Activated CD4-positive, CD25-positive, alpha-beta regulatory T cell (primary cell): ENCODE data around the gene GALNT10.

Experiments
- DNase-seq, 4 experiments: peaks; one replicate each; lab custom pipeline; 2025; lab: John Stamatoyannopoulos, UW

Gene GALNT10

GRCh38 chr5:154236536-154237375 lies 46.2 kb downstream of the GALNT10 start:
- DNase-seq, result no peak

DNA sequence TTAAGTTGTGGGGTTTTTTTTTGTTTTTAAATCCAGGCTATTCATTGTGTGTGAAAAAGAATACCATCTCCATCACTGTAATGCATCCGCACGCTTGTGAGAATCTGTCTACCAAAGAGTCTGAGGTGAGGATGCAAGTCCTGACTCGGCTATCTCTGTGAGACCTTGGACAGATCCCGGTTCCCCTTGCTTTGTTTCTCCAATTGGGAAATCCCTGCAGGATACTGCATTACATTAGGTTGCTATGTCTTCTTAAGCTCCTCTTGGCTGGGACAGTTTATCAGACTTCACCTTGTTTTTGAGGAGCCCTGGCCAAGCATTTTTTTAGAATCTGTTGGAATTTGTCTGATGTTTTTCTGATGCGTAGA lies 46.8 kb downstream of the GALNT10 start:
- DNase-seq, result no peak

DNA sequence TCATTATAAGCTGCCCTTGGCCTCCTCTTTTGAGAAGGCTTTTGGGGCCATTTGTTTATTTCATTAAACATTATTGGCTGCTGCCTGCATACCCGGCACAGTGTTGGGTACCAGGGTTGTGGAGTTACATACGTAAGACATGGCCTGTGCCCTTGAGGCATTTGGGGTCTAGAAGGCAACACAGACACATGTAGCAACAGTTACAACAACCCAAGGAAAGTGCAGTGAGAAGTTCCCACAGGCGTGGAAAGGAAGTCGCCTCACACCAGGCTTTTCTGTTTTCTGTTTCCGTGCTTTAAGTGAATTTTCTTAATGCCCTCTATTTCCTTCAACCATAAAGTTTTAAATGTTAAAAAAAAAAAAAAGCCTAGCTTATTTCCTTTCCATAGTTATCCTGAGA lies 47.4 kb downstream of the GALNT10 start:
- no peak for DNase-seq

GRCh38 chr5:154238776-154239481 lies 48.4 kb downstream of the GALNT10 start:
- no peak for DNase-seq

- DNase-seq, result no peak
Observed at GRCh38 chr5:154240595-154240994, 50.1 kb downstream of the GALNT10 start.

GRCh38 chr5:154241021-154241420 lies 50.5 kb downstream of the GALNT10 start:
- DNase-seq, result no peak

GRCh38 chr5:154242442-154242841 lies 51.9 kb downstream of the GALNT10 start:
- DNase-seq, result no peak

GRCh38 chr5:154242964-154243376 lies 52.4 kb downstream of the GALNT10 start:
- DNase-seq, result no peak

DNA sequence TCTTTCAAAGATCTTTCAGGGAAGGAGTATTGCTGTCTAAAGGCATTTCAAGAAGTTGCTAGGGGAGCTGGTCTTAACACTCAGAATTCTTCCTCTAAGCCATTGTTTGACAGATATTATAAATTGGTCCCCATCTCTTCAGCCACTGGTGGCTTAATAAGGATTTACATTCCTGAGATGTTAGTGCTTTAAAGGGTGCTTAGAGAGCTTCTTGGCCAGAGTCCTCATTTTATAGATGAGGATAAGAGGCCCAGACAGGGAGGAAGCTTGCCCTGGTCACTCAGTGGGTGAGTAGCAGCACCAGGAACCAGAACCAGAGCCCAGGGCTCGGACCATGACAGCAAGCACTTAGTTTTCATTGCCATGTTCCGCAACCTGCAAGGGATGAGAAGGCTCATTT lies 53.2 kb downstream of the GALNT10 start:
- no peak for DNase-seq

DNA sequence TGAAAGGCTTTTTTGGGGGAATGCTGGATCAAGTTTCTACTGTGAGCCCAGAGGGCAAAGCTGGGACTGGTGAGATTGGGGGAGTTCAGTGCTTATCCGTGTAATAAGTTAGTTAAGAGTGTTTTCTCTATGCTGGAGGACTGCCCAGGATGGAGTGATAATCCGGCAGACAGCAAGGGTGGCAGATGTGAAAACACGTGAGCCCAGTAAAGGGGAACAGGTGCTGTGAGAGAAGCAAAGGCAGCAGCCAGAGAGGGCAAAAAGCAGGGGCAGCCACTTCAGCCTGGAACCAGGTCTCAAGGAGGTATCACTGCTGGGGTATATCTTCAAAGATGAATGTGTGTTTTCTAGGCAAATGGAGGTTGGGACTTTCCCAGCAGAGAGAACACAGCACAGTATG lies 53.9 kb downstream of the GALNT10 start:
- DNase-seq, result no peak

DNA sequence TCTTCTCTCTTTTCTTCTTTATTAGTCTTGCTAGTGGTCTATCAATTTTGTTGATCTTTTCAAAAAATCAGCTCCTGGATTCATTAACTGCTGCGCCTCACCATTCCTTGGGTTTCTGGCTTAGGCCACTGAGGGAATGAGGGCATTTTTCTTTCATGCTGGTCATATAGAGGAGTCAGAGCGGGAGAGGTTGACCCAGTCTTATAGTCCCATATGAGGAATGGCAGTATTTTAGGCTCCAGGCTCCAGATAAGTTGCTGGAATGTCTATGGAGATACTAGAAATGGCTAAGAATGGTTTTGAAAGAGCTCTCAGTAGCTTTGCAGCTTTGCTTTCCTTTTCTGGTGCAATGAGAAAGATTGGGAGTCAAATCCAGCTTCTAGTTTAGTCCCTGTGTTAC lies 58.2 kb downstream of the GALNT10 start:
- no peak for DNase-seq

- no peak for DNase-seq
Observed at GRCh38 chr5:154249826-154250225, 59.3 kb downstream of the GALNT10 start.

DNA sequence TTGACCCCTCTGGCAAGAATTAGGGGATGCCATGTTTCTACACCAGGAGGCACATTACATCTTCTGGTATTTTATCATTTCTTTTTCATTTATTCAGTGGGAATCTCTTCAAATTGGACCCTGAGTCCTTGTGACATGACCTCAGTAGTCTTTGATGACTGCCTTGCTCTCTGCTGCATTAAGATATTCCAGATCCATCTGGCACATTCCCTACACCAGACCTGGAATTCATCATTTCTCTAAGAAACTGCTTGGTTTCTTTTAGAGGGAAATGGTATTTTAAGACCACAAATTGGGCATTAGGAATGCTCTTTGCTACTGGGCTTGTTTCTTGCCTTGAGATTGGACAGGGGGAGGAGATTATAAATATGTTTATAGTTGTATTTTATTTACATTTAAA lies 61.0 kb downstream of the GALNT10 start:
- DNase-seq, result no peak

DNA sequence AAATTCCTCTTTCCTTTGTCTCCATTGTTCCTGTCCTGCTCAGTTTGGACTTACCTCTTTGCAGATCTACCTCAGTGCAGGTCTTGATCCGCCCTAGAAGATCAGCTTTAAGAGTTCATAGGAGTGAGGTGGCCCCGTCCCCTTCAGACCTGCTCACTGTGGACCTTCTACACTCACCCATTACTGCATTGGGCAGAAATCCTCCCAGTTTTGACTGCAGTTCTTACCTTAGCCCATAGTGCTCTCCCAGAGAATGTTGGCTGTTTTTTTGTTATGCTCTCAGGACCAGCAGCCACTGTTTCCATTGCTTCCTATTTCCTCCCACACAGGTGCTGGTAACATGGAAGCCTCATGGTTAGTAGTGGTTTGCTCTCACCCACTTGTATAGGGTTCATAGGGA lies 63.3 kb downstream of the GALNT10 start:
- DNase-seq, result no peak

- no peak for DNase-seq
Observed at GRCh38 chr5:154254896-154255295, 64.4 kb downstream of the GALNT10 start.

GRCh38 chr5:154257046-154257445 lies 66.5 kb downstream of the GALNT10 start:
- no peak for DNase-seq

- DNase-seq, result no peak
Observed at GRCh38 chr5:154258531-154259217, 68.1 kb downstream of the GALNT10 start.

DNA sequence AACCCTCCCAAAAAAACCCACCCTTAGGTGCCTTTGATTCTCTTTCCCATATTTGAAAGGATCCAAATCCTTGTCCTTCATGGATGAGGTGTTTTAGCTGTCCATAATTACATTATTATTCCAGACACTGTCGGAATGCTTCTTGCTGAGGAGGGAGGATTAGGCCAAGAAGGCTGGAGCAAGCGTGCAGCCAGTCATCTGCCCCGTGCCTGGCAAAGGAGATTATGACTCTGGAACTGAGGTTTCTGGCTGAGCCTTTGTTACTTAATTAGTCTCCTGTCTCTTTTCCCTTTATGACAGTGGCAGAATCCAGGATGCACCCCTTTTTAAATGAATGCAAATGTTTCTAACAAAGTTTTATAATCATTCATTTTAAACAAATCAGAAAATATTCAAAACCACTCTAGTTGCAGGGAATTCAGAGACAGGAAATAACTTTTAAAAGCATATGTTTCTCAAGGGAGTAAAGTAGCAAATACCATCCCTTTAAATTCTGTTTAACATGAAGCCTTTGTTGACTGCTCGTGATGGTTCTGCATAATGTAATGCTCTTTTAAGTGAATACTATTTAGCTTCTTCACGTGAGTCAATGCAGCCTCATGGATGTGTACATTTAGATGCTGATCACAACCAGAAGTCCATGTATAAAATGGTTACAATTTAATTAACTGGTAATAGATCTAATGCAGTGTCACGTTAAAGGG lies 69.8 kb downstream of the GALNT10 start:
- no peak for DNase-seq

- DNase-seq, result no peak
Observed at GRCh38 chr5:154262342-154262741, 71.8 kb downstream of the GALNT10 start.

DNA sequence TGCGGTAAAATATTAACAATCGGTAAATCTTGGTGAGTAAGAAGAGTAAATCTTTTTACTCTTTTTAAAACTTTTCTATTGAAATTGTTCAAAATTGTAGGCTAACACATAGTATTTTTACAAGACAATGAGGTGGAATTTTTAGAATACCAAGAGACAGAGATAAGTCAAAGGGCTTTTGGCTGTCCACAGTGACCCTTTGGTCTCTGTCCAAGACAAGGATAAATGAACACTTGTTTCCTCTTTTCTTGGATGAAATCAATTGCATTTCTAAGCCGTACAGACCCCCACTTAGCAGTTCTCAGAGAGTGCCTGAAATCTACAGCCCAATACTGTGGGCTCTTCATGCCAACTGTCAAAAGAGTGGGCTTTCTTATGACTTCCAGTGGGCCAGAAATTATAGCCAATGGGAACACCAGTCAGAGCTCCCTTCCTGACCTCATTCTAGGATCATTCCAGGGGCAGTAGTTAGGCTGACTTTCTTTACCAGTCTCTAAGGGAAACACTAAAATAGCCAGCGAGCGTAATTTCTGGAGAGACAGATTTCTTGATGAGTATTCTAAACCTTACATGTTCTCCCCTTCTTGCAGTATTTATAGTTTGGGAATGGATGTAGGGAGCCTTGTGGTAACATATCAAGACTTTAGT lies 74.1 kb downstream of the GALNT10 start:
- no peak for DNase-seq

DNA sequence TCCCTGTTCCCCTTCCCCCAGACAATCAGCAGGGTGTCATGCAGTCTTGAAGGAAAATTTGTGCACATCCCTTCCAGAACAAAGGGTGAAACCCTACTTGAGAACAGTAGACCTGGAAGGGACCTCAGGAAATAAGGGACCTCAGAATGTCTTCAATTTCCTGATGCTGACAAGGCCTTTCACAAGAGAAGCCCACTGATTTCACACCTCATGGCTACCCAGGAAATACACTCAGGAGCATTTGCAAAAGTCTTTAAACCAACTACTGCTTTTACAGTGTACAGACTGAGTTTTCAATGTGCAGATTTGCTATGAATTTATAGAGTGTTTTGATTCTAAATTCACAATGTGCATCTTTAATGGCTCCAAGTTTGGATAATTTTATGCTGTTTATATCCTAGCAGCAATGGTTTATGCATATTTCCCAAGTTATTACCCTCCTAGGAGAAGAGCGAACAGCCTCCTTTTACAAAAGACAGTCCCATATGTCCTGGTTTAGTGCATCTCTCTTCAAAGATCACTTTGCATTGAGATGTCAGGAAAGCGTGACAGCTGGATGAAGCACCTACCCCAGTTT lies 74.8 kb downstream of the GALNT10 start:
- DNase-seq, result no peak
